ENCODE results near the gene NADK2. TPM values are rescaled to one million over a fixed set of nuclear protein-coding genes. Genes with fewer than 3 reads are reported as not detected.

The NADK2 gene
- total RNA-seq, 1 donor from 2014 or later, result 20.7 TPM

- TF ChIP-seq, protein P1, sequence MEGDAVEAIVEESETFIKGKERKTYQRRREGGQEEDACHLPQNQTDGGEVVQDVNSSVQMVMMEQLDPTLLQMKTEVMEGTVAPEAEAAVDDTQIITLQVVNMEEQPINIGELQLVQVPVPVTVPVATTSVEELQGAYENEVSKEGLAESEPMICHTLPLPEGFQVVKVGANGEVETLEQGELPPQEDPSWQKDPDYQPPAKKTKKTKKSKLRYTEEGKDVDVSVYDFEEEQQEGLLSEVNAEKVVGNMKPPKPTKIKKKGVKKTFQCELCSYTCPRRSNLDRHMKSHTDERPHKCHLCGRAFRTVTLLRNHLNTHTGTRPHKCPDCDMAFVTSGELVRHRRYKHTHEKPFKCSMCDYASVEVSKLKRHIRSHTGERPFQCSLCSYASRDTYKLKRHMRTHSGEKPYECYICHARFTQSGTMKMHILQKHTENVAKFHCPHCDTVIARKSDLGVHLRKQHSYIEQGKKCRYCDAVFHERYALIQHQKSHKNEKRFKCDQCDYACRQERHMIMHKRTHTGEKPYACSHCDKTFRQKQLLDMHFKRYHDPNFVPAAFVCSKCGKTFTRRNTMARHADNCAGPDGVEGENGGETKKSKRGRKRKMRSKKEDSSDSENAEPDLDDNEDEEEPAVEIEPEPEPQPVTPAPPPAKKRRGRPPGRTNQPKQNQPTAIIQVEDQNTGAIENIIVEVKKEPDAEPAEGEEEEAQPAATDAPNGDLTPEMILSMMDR (IDR thresholded peaks at IDR 0.05; ENCODE audit: insufficient read depth, low read depth, low read length), result no peak
- TF ChIP-seq EZH2 (IDR thresholded peaks at IDR 0.05; ENCODE audit: insufficient read depth, low read length), result no peak
- H3K4me2 ChIP-seq (ENCODE audit: low read length), result no peak overlapping the region
- Mint-ChIP-seq H3K4me1 (ENCODE audit: low read depth, unreplicated experiment) (no peaks in the 10 kb centered on the region), H3K27ac (ENCODE audit: unreplicated experiment) (no peak overlapping the region), H3K36me3 (ENCODE audit: low read depth, unreplicated experiment) (peaks cover 3% of the 10 kb centered on the region), H3K4me3 (ENCODE audit: unreplicated experiment) (no peak overlapping the region), H3K9me3 (ENCODE audit: unreplicated experiment) (no peaks in the 10 kb centered on the region), H3K27me3 (ENCODE audit: low read depth, unreplicated experiment) (no peaks in the 10 kb centered on the region)
- no peak overlapping the region for H2AFZ ChIP-seq (ENCODE audit: low read depth, low read length)
- H3K4me3 ChIP-seq (ENCODE audit: insufficient read depth, low read depth, low read length), result no peak overlapping the region
- no peak for FAIRE-seq
- H3K27ac ChIP-seq (ENCODE audit: low read depth, low read length), result no peak overlapping the region
- no peaks in the 10 kb centered on the region for H3K9me3 ChIP-seq (ENCODE audit: insufficient read depth, low read depth, low read length)
- DNase-seq (ENCODE audit: low read depth), result no peak
- no peaks in the 10 kb centered on the region for H4K20me1 ChIP-seq (ENCODE audit: insufficient read depth, low read length)
- no peak overlapping the region for H3K9ac ChIP-seq (ENCODE audit: low read length)
- H3K4me1 ChIP-seq (ENCODE audit: insufficient read depth, low read length), result no peaks in the 10 kb centered on the region
- H3K79me2 ChIP-seq (ENCODE audit: insufficient read depth, low read length), result peaks cover 2% of the 10 kb centered on the region
- H3K27me3 ChIP-seq (ENCODE audit: insufficient read depth, low read length), result no peaks in the 10 kb centered on the region
- H3K36me3 ChIP-seq (ENCODE audit: insufficient read depth, low read length), result peaks cover 2% of the 10 kb centered on the region
Observed at GRCh38 chr5:36145311-36145710, 96.4 kb downstream of the NADK2 start.

Small RNA genes within 50 kb of the gene (microRNA-seq; reads per million reads assigned to microRNA genes)
- gene MIR580, result 1.1 reads per million

Other genes starting within 250 kb of the NADK2 start
- gene UGT3A2, start 175.0 kb downstream of the NADK2 start, total RNA-seq, result 0.43 and 0.86 TPM in 2 replicates
- 6.4 and 9.0 TPM in 2 replicates for gene LMBRD2, start 90.0 kb downstream of the NADK2 start, total RNA-seq
- gene SKP2, start 89.8 kb downstream of the NADK2 start, total RNA-seq, result 22.9 and 31.4 TPM in 2 replicates
- gene RANBP3L, start 60.0 kb upstream of the NADK2 start, total RNA-seq, result 0.46 TPM in 1 of 2 replicates, not detected in the other

Data from astrocyte (in vitro differentiated cells and primary cell).